HCT116 (cell line): ENCODE results near the gene CHAF1A. TPM values are rescaled to one million over a fixed set of nuclear protein-coding genes. Genes with fewer than 3 reads are reported as not detected.

Source experiments
- ATAC-seq: fragments of 200-7000 bp; cut with Tn5 transposase; 2 replicates; pipeline ENCODE4 v1.9.1; 2020; ENCODE audit warnings: mild to moderate bottlenecking, moderate library complexity
- BruUV-seq: library from RNA; stranded (reverse); fragments of 400-500 nt; replicated peaks from 2 replicates; lab custom pipeline; 2021; lab: Mats Ljungman, UMichigan
- CTCF ChIA-PET: fragments of 300-600 bp; sonication (Branson Sonifier 250); formaldehyde crosslinking; loops from one replicate; lab custom pipeline; 2021; ENCODE audit warnings: antibody characterized with exemption; lab: Charles Lee
- POLR2A ChIA-PET: fragments of 300-600, 350-600 bp; sonication (Branson Sonifier 250); formaldehyde crosslinking; loops from one replicate; lab custom pipeline; 2021; ENCODE audit warnings: antibody characterized with exemption; lab: Charles Lee
- RAD21 ChIA-PET, 2 experiments: fragments of 300-600 bp; sonication (Branson Sonifier 250); formaldehyde crosslinking; loops; one replicate each; lab custom pipeline; 2023; ENCODE audit warnings: low total read pairs in 2 of 2; ENCODE audit not compliant: uncharacterized antibody in 2 of 2, unreplicated experiment in 2 of 2, low non-redundant PET in 1 of 2; lab: Charles Lee
- DNase-seq: peaks from one replicate; pipeline ENCODE4 v3.0.0-alpha.2; 2010; ENCODE audit warnings: low read depth, low spot score
- H2AFZ ChIP-seq: fragments of 200-600 bp; shearing (Covaris generic), sonication (generic); 2 replicates; pipeline ENCODE4 v1.6.1; 2017; ENCODE audit warnings: low read depth, mixed run types, mixed read lengths, antibody characterized with exemption, low read length; ENCODE audit not compliant: poor library complexity, severe bottlenecking
- H3K27ac ChIP-seq: 2 replicates; pipeline ENCODE4 v1.5.1; 2012; ENCODE audit warnings: low read depth, low read length
- H3K27me3 ChIP-seq: fragments of 200-600 bp; sonication (generic); 2 replicates; pipeline ENCODE4 v1.6.1; 2016; ENCODE audit warnings: mixed run types, low read length, mixed read lengths; ENCODE audit not compliant: insufficient read depth
- H3K36me3 ChIP-seq, 2 experiments: fragments of 200-500 bp in 1 of 2; fragments of 200-600 bp in 1 of 2; sonication (Bioruptor generic) in 1 of 2; sonication (generic) in 1 of 2; 2 replicates each; pipeline versions ENCODE4 v1.5.1 to v1.6.1; 2014 to 2016; ENCODE audit warnings: low read length in 2 of 2, inconsistent platforms in 1 of 2, mixed read lengths in 1 of 2, mixed run types in 1 of 2; ENCODE audit not compliant: insufficient read depth in 2 of 2, control insufficient read depth in 1 of 2
- H3K4me1 ChIP-seq, 2 experiments: fragments of 200-600 bp in 1 of 2; sonication (generic) in 1 of 2; 2 replicates each; pipeline versions ENCODE4 v1.5.1 to v1.6.1; 2012 to 2017; ENCODE audit warnings: low read length in 2 of 2, inconsistent platforms in 1 of 2, mild to moderate bottlenecking in 1 of 2, mixed read lengths in 1 of 2, mixed run types in 1 of 2, moderate library complexity in 1 of 2; ENCODE audit not compliant: insufficient read depth in 2 of 2, control insufficient read depth in 1 of 2
- H3K4me2 ChIP-seq: fragments of 200-600 bp; sonication (generic); 2 replicates; pipeline ENCODE4 v1.6.1; 2017; ENCODE audit warnings: mixed run types, low read length, mixed read lengths
- H3K4me3 ChIP-seq, 2 experiments: fragments of 200-600 bp in 1 of 2; sonication (generic) in 1 of 2; replicated peaks in 1 of 2; 2 replicates each; pipeline ENCODE4 v1.5.1; 2011 to 2016; ENCODE audit warnings: low read length in 2 of 2, control low read depth in 1 of 2, low read depth in 1 of 2, mild to moderate bottlenecking in 1 of 2, mixed read lengths in 1 of 2, mixed run types in 1 of 2
- H3K79me2 ChIP-seq: fragments of 200-600 bp; sonication (generic); 2 replicates; pipeline ENCODE4 v1.6.1; 2017; ENCODE audit warnings: mild to moderate bottlenecking, mixed run types, low read length, moderate library complexity, mixed read lengths; ENCODE audit not compliant: insufficient read depth
- H3K9ac ChIP-seq: fragments of 200-600 bp; sonication (generic); 2 replicates; pipeline ENCODE4 v1.6.1; 2016; ENCODE audit warnings: low read length, mixed read lengths
- H3K9me2 ChIP-seq: fragments of 200-600 bp; sonication (generic), shearing (Covaris generic); 2 replicates; pipeline ENCODE4 v1.6.1; 2017; ENCODE audit warnings: mixed run types, mild to moderate bottlenecking, moderate library complexity; ENCODE audit not compliant: insufficient read depth
- H3K9me3 ChIP-seq, 2 experiments: fragments of 200-500 bp in 1 of 2; fragments of 200-600 bp in 1 of 2; sonication (Bioruptor generic) in 1 of 2; sonication (generic) in 1 of 2; 2 replicates each; pipeline ENCODE4 v1.6.1; 2014 to 2017; ENCODE audit warnings: low read length in 2 of 2, mixed read lengths in 2 of 2, inconsistent platforms in 1 of 2, low read depth in 1 of 2, mild to moderate bottlenecking in 1 of 2, mixed run types in 1 of 2, moderate library complexity in 1 of 2; ENCODE audit not compliant: control insufficient read depth in 1 of 2, insufficient read depth in 1 of 2
- H4K20me1 ChIP-seq: fragments of 200-600 bp; sonication (generic), shearing (Covaris generic); 2 replicates; pipeline ENCODE4 v1.6.1; 2017; ENCODE audit warnings: mixed run types, mild to moderate bottlenecking, moderate library complexity; ENCODE audit not compliant: insufficient read depth
- CBX3 ChIP-seq: IDR thresholded peaks from 2 replicates; pipeline ENCODE4 v1.6.1; 2012; ENCODE audit warnings: low read depth
- EGR1 ChIP-seq: IDR thresholded peaks from 2 replicates; pipeline ENCODE4 v1.6.1; 2012; ENCODE audit warnings: low read depth
- EZH2 ChIP-seq: fragments of 200-600 bp; sonication (generic); IDR thresholded peaks from 2 replicates; pipeline ENCODE4 v1.6.1; 2017; ENCODE audit warnings: antibody characterized with exemption, mixed run types
- JUND ChIP-seq: IDR thresholded peaks from 2 replicates; pipeline ENCODE4 v1.6.1; 2012
- POLR2A ChIP-seq: IDR thresholded peaks from 2 replicates; pipeline ENCODE4 v1.7.0; 2011; ENCODE audit warnings: borderline replicate concordance; ENCODE audit not compliant: insufficient read depth, insufficient read length; ENCODE audit errors: extremely low read depth
- POLR2AphosphoS5 ChIP-seq: IDR thresholded peaks from 2 replicates; pipeline ENCODE4 v1.6.1; 2011; ENCODE audit warnings: mild to moderate bottlenecking, low read depth, low read length, moderate library complexity
- SRF ChIP-seq: IDR thresholded peaks from 2 replicates; pipeline ENCODE4 v1.6.1; 2012; ENCODE audit warnings: low read depth
- ZNF274 ChIP-seq: fragments of 200-500 bp; sonication (Bioruptor generic); IDR thresholded peaks from 2 replicates; pipeline ENCODE4 v1.6.1; 2014; ENCODE audit warnings: mild to moderate bottlenecking, low read depth, low read length, inconsistent platforms
- intact Hi-C: fragments of 100-400 bp; cut with micrococcal nuclease; formaldehyde crosslinking; loops from 2 replicates; pipeline ENCODE4 v1.10.0; 2022
- total RNA-seq: library from RNA; stranded (reverse); gene quantifications from one replicate; pipeline ENCODE4 v1.2.1, GENCODE V29; 2021; ENCODE audit not compliant: unreplicated experiment
- TF ChIP-seq, protein P1 (sequence below), 3 experiments: fragments of 200-600 bp in 1 of 3; sonication (generic) in 1 of 3; IDR thresholded peaks in 2 of 3; conservative IDR thresholded peaks in 1 of 3; 2 replicates each; pipeline ENCODE4 v1.5.1; 2012 to 2017; ENCODE audit warnings: low read depth in 2 of 3, low read length in 2 of 3, antibody characterized with exemption in 1 of 3, borderline replicate concordance in 1 of 3, control low read depth in 1 of 3, mild to moderate bottlenecking in 1 of 3, mixed read lengths in 1 of 3, mixed run types in 1 of 3, moderate library complexity in 1 of 3; ENCODE audit not compliant: insufficient read depth in 1 of 3
- TF ChIP-seq, protein P2 (sequence below): IDR thresholded peaks from 2 replicates; pipeline ENCODE4 v1.6.1; 2011; ENCODE audit warnings: mild to moderate bottlenecking, low read length, moderate library complexity; ENCODE audit not compliant: insufficient replicate concordance; ENCODE audit errors: extremely low read depth

CHAF1A gene
- total RNA-seq, 1 experiment from 2014 or later, result 69.9 TPM

DNA sequence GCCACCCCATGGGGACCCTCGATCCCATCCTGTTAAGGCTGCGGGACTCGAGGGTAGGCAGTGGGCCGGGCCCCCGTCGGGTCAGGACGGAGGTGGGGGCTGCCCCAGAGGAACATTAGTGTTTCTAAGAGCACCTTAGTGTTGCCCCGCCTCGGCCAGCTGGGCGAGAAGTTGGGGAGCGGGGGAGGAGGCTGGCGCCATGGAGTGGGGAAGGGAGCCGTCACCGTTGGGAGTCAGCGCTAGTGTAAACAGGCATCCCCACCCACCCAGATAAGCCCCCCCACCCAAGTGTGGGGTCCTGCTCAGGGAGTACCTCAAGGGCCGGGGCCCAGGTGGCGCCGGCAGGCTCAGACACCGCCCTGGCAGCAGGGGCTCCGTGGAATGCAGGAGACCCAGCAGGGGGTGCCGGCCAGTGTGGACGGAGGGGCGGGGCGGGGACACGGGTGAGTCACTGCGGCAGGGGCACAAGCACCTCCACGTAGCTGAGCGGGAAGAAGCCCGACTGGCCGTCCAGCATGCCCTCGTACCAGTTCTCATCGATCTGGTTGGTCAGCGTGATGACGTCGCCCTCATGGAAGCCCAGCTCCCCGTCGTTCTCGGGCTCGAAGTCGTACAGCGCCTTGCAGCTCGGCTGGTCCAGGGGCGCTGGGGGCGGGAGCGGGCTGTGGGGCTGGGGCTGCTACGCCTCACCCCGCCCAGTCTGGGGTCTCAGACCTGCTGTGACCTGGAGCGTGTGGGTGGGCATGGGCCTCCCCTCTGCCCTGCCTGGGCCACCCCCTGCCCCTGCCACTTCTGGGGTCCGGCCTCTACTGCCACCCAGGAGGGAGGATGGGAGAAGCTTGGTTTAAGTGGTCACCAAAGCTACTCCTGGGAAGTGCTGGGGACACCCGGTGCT is 41.0 kb upstream of the CHAF1A start:
- H2AFZ ChIP-seq, result no peak overlapping the region
- H3K9me3 ChIP-seq, result no peaks in the 10 kb centered on the region
- intact Hi-C loops, result loop anchor here (5.0 kb wide), 1 partner anchor 41 kb away; the partner anchor contains the start of genes CHAF1A and SH3GL1
- H3K79me2 ChIP-seq, result no peaks in the 10 kb centered on the region
- H3K4me2 ChIP-seq, result peak overlapping the region; percentile 17; the same call in 1 of the 2 replicates
- ChIA-PET POLR2A (no interaction called here), RAD21 (interaction anchor here in 1 of 2 experiments (0.6 kb wide), 1 partner anchor 38 kb away, joined by 4 read pairs; no protein-coding TSS in a partner anchor)
- H3K9ac ChIP-seq, result no peak overlapping the region
- no peaks in the 10 kb centered on the region for H3K27me3 ChIP-seq
- H3K27ac ChIP-seq, result peak overlapping the region; percentile 47; the same call in 1 of the 2 replicates
- peaks cover 6 to 23% of the 10 kb centered on the region in 2 experiments; a peak in 3 of 4 replicates for H3K4me1 ChIP-seq
- no peak for DNase-seq
- no TSS peak for BruUV-seq
- no peak for TF ChIP-seq POLR2AphosphoS5
- TF ChIP-seq, protein P1, sequence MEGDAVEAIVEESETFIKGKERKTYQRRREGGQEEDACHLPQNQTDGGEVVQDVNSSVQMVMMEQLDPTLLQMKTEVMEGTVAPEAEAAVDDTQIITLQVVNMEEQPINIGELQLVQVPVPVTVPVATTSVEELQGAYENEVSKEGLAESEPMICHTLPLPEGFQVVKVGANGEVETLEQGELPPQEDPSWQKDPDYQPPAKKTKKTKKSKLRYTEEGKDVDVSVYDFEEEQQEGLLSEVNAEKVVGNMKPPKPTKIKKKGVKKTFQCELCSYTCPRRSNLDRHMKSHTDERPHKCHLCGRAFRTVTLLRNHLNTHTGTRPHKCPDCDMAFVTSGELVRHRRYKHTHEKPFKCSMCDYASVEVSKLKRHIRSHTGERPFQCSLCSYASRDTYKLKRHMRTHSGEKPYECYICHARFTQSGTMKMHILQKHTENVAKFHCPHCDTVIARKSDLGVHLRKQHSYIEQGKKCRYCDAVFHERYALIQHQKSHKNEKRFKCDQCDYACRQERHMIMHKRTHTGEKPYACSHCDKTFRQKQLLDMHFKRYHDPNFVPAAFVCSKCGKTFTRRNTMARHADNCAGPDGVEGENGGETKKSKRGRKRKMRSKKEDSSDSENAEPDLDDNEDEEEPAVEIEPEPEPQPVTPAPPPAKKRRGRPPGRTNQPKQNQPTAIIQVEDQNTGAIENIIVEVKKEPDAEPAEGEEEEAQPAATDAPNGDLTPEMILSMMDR (IDR thresholded peaks at IDR 0.05 in 2 of 3, conservative IDR thresholded peaks at IDR 0.05 in 1 of 3; ENCODE audit: borderline replicate concordance in 1 of 3, insufficient read depth in 1 of 3, low read depth in 2 of 3, low read length in 2 of 3), result no peak
- TF ChIP-seq CBX3, result no peak
- TF ChIP-seq SRF, result no peak
- TF ChIP-seq ZNF274, result no peak
- TF ChIP-seq EZH2, result no peak
- TF ChIP-seq JUND, result no peak
- TF ChIP-seq POLR2A, result no peak
- TF ChIP-seq, protein P2, sequence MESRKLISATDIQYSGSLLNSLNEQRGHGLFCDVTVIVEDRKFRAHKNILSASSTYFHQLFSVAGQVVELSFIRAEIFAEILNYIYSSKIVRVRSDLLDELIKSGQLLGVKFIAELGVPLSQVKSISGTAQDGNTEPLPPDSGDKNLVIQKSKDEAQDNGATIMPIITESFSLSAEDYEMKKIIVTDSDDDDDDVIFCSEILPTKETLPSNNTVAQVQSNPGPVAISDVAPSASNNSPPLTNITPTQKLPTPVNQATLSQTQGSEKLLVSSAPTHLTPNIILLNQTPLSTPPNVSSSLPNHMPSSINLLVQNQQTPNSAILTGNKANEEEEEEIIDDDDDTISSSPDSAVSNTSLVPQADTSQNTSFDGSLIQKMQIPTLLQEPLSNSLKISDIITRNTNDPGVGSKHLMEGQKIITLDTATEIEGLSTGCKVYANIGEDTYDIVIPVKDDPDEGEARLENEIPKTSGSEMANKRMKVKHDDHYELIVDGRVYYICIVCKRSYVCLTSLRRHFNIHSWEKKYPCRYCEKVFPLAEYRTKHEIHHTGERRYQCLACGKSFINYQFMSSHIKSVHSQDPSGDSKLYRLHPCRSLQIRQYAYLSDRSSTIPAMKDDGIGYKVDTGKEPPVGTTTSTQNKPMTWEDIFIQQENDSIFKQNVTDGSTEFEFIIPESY, result no peak
- no peak for TF ChIP-seq EGR1
- TF ChIP-seq, all 23 proteins: peak for 0
- Histone ChIP-seq H4K20me1 (no peaks in the 10 kb centered on the region), H3K4me3 (no peak overlapping the region), H3K36me3 (peaks cover 5 to 11% of the 10 kb centered on the region in 2 experiments; a peak in 2 of 4 replicates), H3K9me2 (no peaks in the 10 kb centered on the region)
- peak; percentile 23 for ATAC-seq
- CTCF ChIA-PET, result interaction anchor here (0.7 to 2.1 kb wide), 2 partner anchors 9 to 94 kb away, joined by 3 to 6 read pairs; no protein-coding TSS in a partner anchor
